Measurements from ENCODE around the gene POLH.
"Not testable (repeated sequence)": the region's sequence is repeated elsewhere in the genome, so short reads cannot be mapped to it uniquely, and the experiment has no call there.

The POLH gene

DNA sequence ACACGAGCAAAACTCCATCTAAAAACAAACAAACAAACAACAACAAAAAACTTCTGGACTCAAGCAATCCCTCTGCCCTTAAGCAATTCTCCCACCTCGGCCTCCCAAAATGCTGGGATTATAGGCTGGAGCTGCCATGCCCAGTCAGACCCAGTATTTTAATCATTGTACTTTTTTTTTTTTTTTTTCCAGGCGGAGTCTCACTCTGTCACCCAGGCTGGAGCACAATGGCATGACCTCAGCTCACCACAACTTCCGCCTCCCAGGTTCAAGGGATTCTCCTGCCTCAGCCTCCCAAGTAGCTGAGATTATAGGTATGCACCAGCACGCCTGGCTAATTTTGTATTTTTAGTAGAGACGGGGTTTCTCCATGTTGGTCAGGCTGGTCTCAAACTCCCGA lies 57.0 kb downstream of the POLH start:
- DNase-seq (ENCODE audit: low read depth), result not testable (repeated sequence)

- no peak for DNase-seq (ENCODE audit: low read depth)
Observed at GRCh38 chr6:43634702-43635303, 58.8 kb downstream of the POLH start.

DNA sequence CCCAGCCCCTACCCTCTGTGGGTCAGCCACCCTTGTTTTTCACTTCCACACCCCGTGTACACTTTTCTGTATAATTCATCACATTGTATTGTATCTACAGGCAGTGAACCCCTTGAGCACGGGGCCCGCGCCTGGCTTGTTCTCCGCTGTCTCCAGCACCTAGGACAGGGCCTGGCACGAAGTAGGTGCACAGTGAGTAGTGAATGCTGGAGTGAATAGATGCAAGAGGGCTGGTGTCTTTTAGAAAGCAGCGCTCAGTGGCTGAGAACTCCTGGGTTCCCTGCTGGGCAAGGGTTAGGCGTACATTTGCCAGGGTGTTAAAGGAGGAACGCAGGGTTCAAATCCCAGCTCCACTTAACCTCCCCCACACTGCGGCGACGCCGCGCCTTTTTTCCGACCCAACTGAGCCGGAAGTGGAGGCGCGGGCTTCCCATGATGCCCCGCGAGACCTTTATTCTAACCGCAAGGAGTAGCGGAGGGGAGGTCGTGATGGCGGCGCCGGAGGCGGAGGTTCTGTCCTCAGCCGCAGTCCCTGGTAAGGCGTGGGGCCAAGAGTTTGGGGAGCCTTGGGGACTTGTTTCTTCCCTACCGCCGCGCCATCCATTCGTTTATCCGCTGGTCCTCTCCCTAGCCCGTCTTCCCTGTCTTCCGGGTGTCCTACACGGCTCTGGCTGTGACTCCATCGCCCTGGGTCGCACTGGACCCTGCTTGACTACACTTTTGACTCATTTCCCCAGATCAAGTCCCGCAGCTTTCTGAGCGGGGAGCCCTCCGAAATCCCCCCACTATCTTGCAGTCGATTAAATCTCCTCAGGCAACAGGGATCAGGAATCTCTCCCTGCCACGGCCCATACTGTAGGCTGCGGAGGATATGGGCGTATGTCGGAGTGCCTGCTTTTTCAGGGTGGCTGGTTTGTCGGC lies 59.7 kb downstream of the POLH start, which contains the start of gene MAD2L1BP:
MAD2L1BP (plus strand) TSS at position 454 of the 921 bp plus-strand sequence; CDS start at position 490, 36 bp downstream.
- DNase-seq (ENCODE audit: low read depth), result peak; percentile 81

- no peak for DNase-seq (ENCODE audit: low read depth)
Observed at GRCh38 chr6:43636308-43636659, 60.3 kb downstream of the POLH start.

- no peak for DNase-seq (ENCODE audit: low read depth)
Observed at GRCh38 chr6:43639984-43640800, 64.2 kb downstream of the POLH start.

GRCh38 chr6:43644940-43645612 lies 69.1 kb downstream of the POLH start, which contains the start of gene RSPH9:
Gene RSPH9, plus strand, starts transcription at chr6:43645036. Its CDS starts 63 bp downstream, at chr6:43645099.
- DNase-seq (ENCODE audit: low read depth), result peak; percentile 64

DNA sequence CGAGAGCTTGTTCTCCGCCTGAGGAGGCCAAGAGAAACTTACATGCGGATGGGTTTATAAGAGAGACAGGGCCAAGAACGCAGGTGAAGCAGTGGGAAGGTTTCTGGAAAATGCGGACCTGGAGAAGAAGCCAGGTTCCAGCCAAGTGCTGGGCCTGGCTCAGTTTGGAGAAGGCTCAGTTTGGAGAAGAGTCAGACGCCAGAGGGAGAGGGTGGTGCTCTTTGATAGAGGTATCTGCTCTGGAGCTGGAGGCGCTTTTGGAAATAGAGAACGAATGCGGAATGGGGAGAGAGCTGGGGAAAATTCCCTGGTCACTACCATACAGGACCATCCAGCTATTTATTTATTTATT lies 69.6 kb downstream of the POLH start:
- DNase-seq (ENCODE audit: low read depth), result no peak

GRCh38 chr6:43647613-43648012 lies 71.6 kb downstream of the POLH start:
- no peak for DNase-seq (ENCODE audit: low read depth)

- no peak for DNase-seq (ENCODE audit: low read depth)
Observed at GRCh38 chr6:43648248-43648647, 72.3 kb downstream of the POLH start.

- DNase-seq (ENCODE audit: low read depth), result not testable (repeated sequence)
Observed at GRCh38 chr6:43652822-43653221, 76.8 kb downstream of the POLH start.

DNA sequence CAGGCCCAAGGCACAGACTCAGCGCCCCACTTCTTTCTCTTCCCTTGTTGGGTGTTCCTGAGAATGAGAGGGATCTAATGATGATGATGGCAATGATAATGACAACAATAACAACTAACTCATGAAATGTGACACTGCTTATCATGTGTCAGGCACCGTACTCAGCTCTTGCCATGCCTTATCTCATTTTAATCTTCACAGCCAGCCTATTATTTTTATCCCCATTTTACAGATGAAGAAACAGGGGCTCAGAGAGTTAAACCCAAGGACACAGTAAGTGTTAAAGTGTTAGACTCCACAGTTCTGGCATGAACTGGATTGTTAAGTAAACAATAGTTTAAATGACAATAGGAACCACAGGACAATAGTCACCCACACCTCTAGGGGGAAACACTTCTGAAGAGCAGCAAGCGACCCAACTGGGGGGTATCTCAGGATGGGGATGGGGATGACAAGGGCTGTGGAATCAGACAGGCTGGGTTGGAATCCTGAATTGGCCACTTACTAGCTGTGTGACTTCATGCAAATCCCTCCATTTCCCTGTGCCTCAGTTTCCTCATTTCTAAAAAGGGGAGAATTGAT lies 81.3 kb downstream of the POLH start:
- DNase-seq (ENCODE audit: low read depth), result no peak

DNA sequence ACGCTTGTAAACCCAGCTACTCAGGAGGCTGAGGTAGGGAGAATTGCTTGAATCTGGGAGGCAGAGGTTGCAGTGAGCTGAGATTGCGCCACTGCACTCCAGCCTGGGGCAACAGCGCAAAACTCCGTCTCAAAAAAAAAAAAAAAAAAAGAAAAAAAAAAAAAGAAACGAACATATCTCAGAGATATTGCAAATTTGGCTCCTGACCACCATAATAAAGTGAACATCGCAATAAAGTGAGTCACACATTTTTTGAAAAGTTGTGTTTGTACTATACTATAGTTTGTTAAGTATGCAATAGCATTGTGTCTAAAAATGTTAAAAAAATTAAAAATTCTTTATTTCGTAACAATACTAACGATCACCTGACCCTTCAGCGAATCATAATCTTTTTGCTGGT lies 82.2 kb downstream of the POLH start:
- no peak for DNase-seq (ENCODE audit: low read depth)

- DNase-seq (ENCODE audit: low read depth), result not testable (repeated sequence)
Observed at GRCh38 chr6:43662948-43663347, 87.0 kb downstream of the POLH start.

Measured in activated T-cell treated with anti-CD3 and anti-CD28 coated beads for 48 hours (primary cell).